ENCODE measurements around the gene LSM6. TPM values are rescaled to one million over a fixed set of nuclear protein-coding genes. Genes with fewer than 3 reads are reported as not detected.

LSM6 gene
- total and polyA plus RNA-seq, 4 donors: 28.8 to 66.8 (median 43.8) TPM

DNA sequence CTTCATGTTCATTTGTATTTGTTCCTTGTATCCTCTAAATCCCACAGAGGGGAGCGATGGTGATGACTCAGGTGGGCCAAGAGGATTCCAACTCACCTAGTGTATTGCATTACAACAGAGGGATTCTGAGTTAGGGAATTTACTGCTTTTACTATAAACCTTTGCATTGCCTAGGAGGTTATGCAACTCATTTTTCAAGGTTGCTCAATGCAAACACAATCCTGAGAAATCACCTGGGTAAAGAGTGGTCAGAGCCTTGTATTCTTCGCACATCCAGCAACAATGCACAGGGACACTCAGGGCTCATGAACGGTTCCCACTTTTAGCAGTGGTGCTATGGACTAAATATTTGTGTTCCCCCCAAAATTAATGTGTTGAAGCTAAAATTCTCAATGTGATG lies 28.6 kb upstream of the LSM6 start:
- DNase-seq (no peak), ATAC-seq (ENCODE audit: insufficient read depth, low FRiP score) (no peak)
- 96% methylated on average over 3 of the region's 3 CpGs for WGBS, 2 donors
- no peaks in the 10 kb centered on the region for H3K4me1 ChIP-seq (ENCODE audit: control insufficient read depth in 5 of 5, insufficient read depth in 5 of 5, low read length in 5 of 5)
- no peak overlapping the region for H3K9ac ChIP-seq (ENCODE audit: insufficient read depth in 1 of 2, low read length in 2 of 2)
- no peak overlapping the region for H3K4me3 ChIP-seq
- H3K36me3 ChIP-seq (ENCODE audit: control insufficient read depth in 4 of 4, insufficient read depth in 4 of 4, low read length in 4 of 4): no peaks in the 10 kb centered on the region
- TF ChIP-seq, protein P1, sequence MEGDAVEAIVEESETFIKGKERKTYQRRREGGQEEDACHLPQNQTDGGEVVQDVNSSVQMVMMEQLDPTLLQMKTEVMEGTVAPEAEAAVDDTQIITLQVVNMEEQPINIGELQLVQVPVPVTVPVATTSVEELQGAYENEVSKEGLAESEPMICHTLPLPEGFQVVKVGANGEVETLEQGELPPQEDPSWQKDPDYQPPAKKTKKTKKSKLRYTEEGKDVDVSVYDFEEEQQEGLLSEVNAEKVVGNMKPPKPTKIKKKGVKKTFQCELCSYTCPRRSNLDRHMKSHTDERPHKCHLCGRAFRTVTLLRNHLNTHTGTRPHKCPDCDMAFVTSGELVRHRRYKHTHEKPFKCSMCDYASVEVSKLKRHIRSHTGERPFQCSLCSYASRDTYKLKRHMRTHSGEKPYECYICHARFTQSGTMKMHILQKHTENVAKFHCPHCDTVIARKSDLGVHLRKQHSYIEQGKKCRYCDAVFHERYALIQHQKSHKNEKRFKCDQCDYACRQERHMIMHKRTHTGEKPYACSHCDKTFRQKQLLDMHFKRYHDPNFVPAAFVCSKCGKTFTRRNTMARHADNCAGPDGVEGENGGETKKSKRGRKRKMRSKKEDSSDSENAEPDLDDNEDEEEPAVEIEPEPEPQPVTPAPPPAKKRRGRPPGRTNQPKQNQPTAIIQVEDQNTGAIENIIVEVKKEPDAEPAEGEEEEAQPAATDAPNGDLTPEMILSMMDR (IDR thresholded peaks at IDR 0.05; ENCODE audit: control extremely low read depth, extremely low read depth): no peak
- H3K9me3 ChIP-seq (ENCODE audit: control insufficient read depth in 4 of 4, insufficient read depth in 3 of 4, low read length in 3 of 4): peaks cover 0 to 2% (median 0%) of the 10 kb centered on the region in 4 donors
- no peak overlapping the region for H3K27ac ChIP-seq (ENCODE audit: low read depth in 1 of 2, low read length in 1 of 2)
- no peaks in the 10 kb centered on the region for H3K27me3 ChIP-seq (ENCODE audit: control insufficient read depth in 3 of 3, insufficient read depth in 3 of 3, low read length in 2 of 3)

DNA sequence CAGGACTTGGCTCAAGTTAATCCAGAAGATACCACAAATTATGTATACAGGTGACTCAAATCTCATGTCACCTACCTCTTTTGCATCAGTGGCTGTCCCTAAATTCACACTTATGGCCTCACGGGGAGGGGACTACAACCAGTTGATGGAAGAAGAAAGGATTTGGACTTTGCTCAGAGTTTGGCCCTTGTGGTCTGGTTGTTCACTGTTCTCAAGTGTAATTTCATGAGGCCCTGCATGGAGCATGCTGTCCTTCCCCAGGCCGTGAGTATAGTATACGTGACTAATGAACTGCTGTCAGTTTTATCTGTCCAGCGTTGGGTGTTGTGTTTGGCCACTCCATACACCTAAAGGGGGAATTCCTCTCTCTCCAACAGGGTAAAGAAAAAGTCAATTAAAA lies 27.5 kb upstream of the LSM6 start:
- no peaks in the 10 kb centered on the region for H3K27me3 ChIP-seq (ENCODE audit: control insufficient read depth in 3 of 3, insufficient read depth in 3 of 3, low read length in 2 of 3)
- no peak overlapping the region for H3K27ac ChIP-seq (ENCODE audit: low read depth in 1 of 2, low read length in 1 of 2)
- 78 to 86% methylated on average over 4 of the region's 4 CpGs for WGBS, 2 donors
- H3K4me1 ChIP-seq (ENCODE audit: control insufficient read depth in 5 of 5, insufficient read depth in 5 of 5, low read length in 5 of 5): no peaks in the 10 kb centered on the region
- H3K4me3 ChIP-seq: no peak overlapping the region
- no peaks in the 10 kb centered on the region for H3K9me3 ChIP-seq (ENCODE audit: control insufficient read depth in 4 of 4, insufficient read depth in 3 of 4, low read length in 3 of 4)
- no peak overlapping the region for H3K9ac ChIP-seq (ENCODE audit: insufficient read depth in 1 of 2, low read length in 2 of 2)
- no peak for ATAC-seq (ENCODE audit: insufficient read depth, low FRiP score)
- H3K36me3 ChIP-seq (ENCODE audit: control insufficient read depth in 4 of 4, insufficient read depth in 4 of 4, low read length in 4 of 4): no peaks in the 10 kb centered on the region
- no peak for DNase-seq
- TF ChIP-seq, protein P1 (IDR thresholded peaks at IDR 0.05; ENCODE audit: control extremely low read depth, extremely low read depth): no peak

DNA sequence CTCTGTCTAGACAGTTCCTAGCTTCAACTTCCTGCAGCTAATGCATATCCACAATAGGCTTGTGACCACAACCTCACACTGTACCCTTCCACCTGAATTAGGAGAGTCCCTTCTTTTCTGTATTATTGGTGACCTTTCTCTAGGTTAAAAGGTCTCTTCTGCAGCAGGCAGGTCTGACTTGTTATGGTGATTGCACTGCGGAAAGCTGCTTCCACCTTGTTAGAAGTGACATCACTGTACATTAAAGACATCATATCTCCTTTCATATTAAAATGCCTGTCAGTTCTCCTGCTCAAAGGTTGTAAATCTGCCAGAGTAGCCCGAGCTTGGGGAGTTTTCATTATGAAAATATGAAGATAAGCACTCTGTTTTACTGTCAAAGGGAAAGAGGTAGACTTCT lies 21.5 kb upstream of the LSM6 start:
- Histone ChIP-seq H3K9me3 (ENCODE audit: control insufficient read depth in 4 of 4, insufficient read depth in 3 of 4, low read length in 3 of 4) (peaks cover 0 to 2% (median 0%) of the 10 kb centered on the region in 4 donors), H3K36me3 (ENCODE audit: control insufficient read depth in 4 of 4, insufficient read depth in 4 of 4, low read length in 4 of 4) (no peaks in the 10 kb centered on the region)
- DNase-seq: no peak

More for the DNA sequence above, 21.5 kb upstream of the LSM6 start:
- Histone ChIP-seq H3K9ac (ENCODE audit: insufficient read depth in 1 of 2, low read length in 2 of 2) (no peak overlapping the region), H3K27ac (ENCODE audit: low read depth in 1 of 2, low read length in 1 of 2) (no peak overlapping the region), H3K27me3 (ENCODE audit: control insufficient read depth in 3 of 3, insufficient read depth in 3 of 3, low read length in 2 of 3) (no peaks in the 10 kb centered on the region), H3K4me1 (ENCODE audit: control insufficient read depth in 5 of 5, insufficient read depth in 5 of 5, low read length in 5 of 5) (no peaks in the 10 kb centered on the region), H3K4me3 (no peak overlapping the region)
- ATAC-seq (ENCODE audit: insufficient read depth, low FRiP score): no peak
- TF ChIP-seq, protein P1 (IDR thresholded peaks at IDR 0.05; ENCODE audit: control extremely low read depth, extremely low read depth): no peak
- 49 to 62% methylated on average over 2 of the region's 2 CpGs for WGBS, 2 donors

Measured in lung (tissue), 12 donors.